ENCODE results near the gene HES5.

DNA sequence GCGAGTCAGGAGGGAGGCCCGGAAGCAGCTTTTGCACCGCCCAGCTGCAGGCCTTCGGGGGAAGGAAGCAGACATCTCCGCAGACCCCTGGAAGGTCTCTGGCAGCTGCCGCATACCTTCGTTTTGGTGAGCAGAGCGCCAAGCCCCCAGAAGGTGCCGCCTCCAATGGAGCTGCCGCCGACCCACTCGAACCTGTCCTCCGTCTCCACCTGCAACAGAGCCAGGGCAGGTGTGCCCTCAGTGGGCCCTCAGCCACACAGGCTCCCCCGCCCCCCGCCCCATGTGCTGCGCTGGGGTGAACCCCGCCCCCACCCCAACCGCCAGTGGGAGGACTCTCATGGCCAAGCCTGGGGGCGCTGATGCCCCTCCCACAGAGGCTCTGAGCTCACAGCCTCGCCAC, 9.9 kb downstream of the HES5 start:
- TF ChIP-seq TAF1 (IDR thresholded peaks at IDR 0.05; ENCODE audit: low read depth) (no peak), EZH2 (IDR thresholded peaks at IDR 0.05; ENCODE audit: borderline replicate concordance, insufficient read depth, low read length, poor library complexity, severe bottlenecking) (no peak), SMC3 (conservative IDR thresholded peaks at IDR 0.05; ENCODE audit: poor library complexity) (no peak)
